ENCODE results near the gene TSTD1.
"Not testable (repeated sequence)": the region's sequence is repeated elsewhere in the genome, so short reads cannot be mapped to it uniquely, and the experiment has no call there.

GRCh38 chr1:161026954-161027353 lies 11.8 kb downstream of the TSTD1 start:
- TF ChIP-seq, protein P1, sequence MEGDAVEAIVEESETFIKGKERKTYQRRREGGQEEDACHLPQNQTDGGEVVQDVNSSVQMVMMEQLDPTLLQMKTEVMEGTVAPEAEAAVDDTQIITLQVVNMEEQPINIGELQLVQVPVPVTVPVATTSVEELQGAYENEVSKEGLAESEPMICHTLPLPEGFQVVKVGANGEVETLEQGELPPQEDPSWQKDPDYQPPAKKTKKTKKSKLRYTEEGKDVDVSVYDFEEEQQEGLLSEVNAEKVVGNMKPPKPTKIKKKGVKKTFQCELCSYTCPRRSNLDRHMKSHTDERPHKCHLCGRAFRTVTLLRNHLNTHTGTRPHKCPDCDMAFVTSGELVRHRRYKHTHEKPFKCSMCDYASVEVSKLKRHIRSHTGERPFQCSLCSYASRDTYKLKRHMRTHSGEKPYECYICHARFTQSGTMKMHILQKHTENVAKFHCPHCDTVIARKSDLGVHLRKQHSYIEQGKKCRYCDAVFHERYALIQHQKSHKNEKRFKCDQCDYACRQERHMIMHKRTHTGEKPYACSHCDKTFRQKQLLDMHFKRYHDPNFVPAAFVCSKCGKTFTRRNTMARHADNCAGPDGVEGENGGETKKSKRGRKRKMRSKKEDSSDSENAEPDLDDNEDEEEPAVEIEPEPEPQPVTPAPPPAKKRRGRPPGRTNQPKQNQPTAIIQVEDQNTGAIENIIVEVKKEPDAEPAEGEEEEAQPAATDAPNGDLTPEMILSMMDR (IDR thresholded peaks at IDR 0.05) = not testable (repeated sequence)
- not testable (repeated sequence) for TF ChIP-seq POLR2A (IDR thresholded peaks at IDR 0.05)
